WI38 (cell line): ENCODE data around the gene PHC1.

Source experiments
- H3K4me3 ChIP-seq: 2 replicates; pipeline ENCODE4 v1.5.1; 2011; ENCODE audit warnings: low read depth, mild to moderate bottlenecking, control low read depth, low read length
- TF ChIP-seq, protein P1 (sequence below): IDR thresholded peaks from 2 replicates; pipeline ENCODE4 v1.5.1; 2012; ENCODE audit warnings: low read depth, mild to moderate bottlenecking, control low read depth, low read length

The PHC1 gene

DNA sequence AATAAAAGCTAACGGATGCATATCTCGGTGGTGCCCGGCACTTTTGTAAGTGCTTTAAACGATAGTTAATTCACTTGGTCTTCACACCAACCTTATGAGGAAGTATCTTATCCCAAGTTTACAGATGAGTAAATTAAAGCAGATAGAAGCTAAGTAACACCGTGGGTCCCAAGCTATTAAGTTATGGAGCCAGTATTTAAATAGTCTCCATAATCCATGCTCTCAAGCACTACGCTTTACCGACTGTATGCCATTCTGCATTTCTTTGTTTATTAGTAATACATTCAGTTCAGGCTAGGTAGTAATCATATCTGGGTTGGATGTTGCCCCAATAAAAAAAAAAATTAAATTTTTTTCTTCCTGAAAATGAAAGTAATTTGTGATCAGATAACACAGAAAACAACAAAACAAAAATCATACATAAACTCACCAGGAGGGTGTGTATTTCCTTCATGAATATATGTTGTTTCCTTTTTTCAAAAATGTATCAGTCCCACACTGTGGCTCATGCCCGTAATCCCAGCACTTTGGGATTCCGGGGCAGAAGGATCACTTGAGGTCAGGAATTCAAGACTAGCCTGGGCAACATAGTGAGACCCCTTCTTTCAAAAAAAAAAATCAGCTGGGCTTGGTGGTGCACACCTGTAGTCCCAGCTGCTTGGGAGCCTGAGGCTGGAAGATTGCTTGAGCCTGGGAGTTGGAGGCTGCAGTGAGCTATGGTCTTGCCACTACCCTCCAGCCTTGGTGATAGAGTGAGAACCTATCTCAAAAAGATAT lies 36.6 kb downstream of the PHC1 start:
- TF ChIP-seq, protein P1, sequence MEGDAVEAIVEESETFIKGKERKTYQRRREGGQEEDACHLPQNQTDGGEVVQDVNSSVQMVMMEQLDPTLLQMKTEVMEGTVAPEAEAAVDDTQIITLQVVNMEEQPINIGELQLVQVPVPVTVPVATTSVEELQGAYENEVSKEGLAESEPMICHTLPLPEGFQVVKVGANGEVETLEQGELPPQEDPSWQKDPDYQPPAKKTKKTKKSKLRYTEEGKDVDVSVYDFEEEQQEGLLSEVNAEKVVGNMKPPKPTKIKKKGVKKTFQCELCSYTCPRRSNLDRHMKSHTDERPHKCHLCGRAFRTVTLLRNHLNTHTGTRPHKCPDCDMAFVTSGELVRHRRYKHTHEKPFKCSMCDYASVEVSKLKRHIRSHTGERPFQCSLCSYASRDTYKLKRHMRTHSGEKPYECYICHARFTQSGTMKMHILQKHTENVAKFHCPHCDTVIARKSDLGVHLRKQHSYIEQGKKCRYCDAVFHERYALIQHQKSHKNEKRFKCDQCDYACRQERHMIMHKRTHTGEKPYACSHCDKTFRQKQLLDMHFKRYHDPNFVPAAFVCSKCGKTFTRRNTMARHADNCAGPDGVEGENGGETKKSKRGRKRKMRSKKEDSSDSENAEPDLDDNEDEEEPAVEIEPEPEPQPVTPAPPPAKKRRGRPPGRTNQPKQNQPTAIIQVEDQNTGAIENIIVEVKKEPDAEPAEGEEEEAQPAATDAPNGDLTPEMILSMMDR = no peak

DNA sequence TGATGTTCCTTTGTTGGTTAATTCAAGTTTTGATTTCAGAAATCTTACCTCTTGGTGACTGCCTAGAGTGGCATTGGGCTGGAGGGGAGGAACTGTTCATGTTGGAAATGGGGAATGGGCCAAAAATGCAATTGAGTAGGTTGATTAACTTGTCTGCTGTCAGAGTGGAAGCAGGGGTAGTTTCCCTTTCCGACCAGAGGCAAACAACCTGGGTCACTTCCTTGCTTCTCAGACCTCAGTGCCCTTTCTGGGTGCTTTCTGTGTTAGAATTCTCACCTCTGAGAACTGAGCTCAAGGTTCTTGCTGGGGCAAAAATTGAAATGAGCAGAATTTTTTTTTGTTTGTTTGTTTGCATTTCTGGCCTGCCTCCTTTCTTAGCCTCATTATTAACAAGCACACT lies 37.4 kb downstream of the PHC1 start:
- H3K4me3 ChIP-seq = no peak overlapping the region
- TF ChIP-seq, protein P1 = no peak

More for the DNA sequence above, 36.6 kb downstream of the PHC1 start:
- H3K4me3 ChIP-seq = peak overlapping the region; percentile 97

DNA sequence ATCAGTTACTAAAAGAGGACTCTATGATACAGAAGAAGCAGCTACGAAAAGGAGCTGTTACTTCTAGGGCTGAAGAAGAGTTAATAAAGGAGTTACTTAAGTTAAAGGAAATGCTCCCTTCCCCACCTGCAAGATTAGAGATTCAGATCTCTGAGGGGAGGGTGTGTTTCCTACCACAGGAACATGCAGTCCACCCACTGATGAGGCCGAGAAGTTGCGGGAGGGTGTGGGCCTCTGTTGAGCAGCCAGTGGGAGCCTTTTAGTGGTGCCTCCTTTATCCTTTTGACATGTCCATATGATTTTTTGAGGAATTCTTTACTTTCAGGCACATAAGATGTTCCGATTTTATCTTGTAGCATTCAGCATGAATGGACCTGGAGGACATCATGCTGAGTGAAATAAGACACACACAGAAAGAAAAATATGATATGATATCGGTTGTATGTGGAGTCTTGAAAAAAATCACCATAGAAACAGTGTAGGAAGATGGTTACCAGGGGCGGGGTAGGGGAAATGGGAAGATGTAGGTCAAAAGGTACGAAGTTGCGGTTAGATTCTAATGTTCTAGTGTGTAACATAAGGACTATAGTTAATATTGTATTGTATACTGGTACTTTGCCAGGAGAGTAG lies 39.6 kb downstream of the PHC1 start:
- H3K4me3 ChIP-seq = no peak overlapping the region
- TF ChIP-seq, protein P1 = no peak

DNA sequence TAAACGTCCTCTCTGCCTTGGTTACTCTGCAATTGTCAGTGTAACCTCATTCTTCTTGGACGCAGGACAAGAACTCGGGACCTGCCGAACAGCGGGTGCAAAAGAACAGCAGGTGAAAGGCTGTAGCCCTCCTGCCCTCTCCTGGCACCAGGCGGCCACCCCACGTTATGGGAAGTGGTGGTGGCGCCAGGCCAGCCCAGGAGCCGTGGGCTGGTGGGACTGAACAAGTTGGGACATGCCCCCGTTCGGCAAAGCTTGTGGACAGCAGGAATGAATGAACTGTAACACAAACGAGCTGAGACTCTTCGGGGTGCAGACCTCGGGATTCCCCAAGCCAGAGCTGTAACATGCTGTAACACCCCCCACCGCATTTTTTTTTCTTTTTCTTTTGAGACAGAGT lies 41.8 kb downstream of the PHC1 start:
- H3K4me3 ChIP-seq = no peak overlapping the region
- TF ChIP-seq, protein P1 = no peak

DNA sequence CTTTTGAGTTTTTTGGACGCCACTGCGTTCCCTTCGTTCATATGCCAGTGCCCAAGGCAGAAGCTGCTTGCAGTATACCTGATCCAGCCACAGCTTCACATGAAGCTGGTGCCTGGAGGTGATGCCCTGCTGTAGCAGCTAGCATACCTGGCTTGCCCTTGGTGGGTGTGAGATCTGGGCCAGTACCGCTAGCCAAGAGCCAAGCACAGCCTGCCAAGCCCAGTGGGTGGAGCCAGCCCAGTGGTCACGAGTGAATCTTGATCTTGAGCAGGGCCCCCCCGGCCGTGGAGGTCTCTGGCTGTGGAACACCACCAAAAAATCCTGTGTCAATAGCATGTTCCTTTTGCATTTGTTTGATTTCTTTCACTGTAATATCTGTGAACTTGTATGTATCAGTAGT lies 42.5 kb downstream of the PHC1 start:
- TF ChIP-seq, protein P1 = no peak
- no peak overlapping the region for H3K4me3 ChIP-seq

DNA sequence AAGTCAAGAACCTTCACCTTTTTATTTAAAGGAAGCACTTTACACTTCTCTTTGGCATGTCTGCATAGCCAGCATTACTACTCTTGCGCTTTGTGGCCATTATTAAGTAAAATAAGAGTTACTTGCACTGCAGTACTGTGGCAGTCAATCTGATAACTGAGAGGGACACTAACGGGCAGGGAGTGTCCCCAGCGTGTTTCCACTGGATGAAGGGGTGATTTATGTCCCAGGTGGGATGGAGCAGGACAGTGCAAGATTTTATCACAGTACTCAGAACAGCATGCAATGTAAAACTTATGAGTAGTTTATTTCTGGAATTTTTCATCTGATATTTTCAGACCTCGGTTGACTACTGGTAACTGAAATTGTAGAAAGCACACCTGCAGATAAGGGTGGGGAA lies 43.3 kb downstream of the PHC1 start:
- no peak overlapping the region for H3K4me3 ChIP-seq
- TF ChIP-seq, protein P1 = no peak

DNA sequence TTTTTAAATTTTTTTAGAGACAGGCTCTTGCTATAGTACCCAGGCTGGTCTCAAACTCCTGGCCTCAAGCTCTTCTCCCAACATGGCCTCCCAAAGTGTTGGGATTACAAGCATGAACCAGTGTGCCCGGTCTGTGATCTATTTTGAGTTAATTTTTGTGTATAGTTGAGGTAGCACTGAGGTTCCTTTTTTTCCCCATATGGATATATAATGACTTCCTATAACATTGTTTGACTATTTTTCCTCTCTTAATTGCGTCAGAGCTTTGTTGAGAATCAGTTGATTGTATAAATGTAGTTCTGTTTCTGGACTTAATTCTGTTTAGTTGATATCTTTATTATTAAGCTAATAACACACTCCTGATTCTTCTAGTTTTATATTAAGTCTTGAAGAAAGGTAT lies 43.8 kb downstream of the PHC1 start:
- TF ChIP-seq, protein P1 = no peak
- H3K4me3 ChIP-seq = no peak overlapping the region
